Heart right ventricle (tissue), 16 donors: ENCODE data around the gene CSNK2A1. TPM values are rescaled to one million over a fixed set of nuclear protein-coding genes. Genes with fewer than 3 reads are reported as not detected.

ENCODE experiments used
- ATAC-seq, 8 donors: fragments of 200-7000 bp; cut with Tn5 transposase; one replicate each; pipeline ENCODE4 v1.9.1; 2020; ENCODE audit warnings: mild to moderate bottlenecking in 8 of 8, moderate library complexity in 8 of 8, moderate number of reproducible peaks in 1 of 8
- DNase-seq, 2 donors: peaks; one replicate each; pipeline ENCODE4 v3.0.0-alpha.2; 2020
- H3K27ac ChIP-seq, 10 donors: fragments of 200-600 bp; sonication (generic) in 2 of 10; one replicate each; pipeline versions ENCODE4 v1.5.0 to v1.8.0; 2020 to 2022; ENCODE audit warnings: mild to moderate bottlenecking in 3 of 10
- H3K27me3 ChIP-seq, 7 donors: fragments of 200-600 bp; one replicate each; pipeline ENCODE4 v1.8.0; 2021 to 2022; ENCODE audit warnings: mild to moderate bottlenecking in 2 of 7
- H3K36me3 ChIP-seq, 9 donors: fragments of 200-600 bp; sonication (generic) in 1 of 9; one replicate each; pipeline versions ENCODE4 v1.5.0 to v1.8.0; 2020 to 2022; ENCODE audit warnings: mild to moderate bottlenecking in 2 of 9
- H3K4me1 ChIP-seq, 9 donors: fragments of 200-600 bp; sonication (generic) in 1 of 9; one replicate each; pipeline versions ENCODE4 v1.5.0 to v1.8.0; 2020 to 2022; ENCODE audit warnings: mild to moderate bottlenecking in 4 of 9
- H3K4me3 ChIP-seq, 10 donors: fragments of 200-600 bp; sonication (generic) in 2 of 10; one replicate each; pipeline versions ENCODE4 v1.5.0 to v1.8.0; 2020 to 2022; ENCODE audit warnings: mild to moderate bottlenecking in 7 of 10, moderate library complexity in 2 of 10
- H3K9me3 ChIP-seq, 11 donors: fragments of 200-600 bp in 10 of 11; sonication (generic) in 2 of 11; one replicate each; pipeline versions ENCODE4 v1.5.0 to v1.8.0; 2013 to 2022; ENCODE audit warnings: mild to moderate bottlenecking in 2 of 11, control low read depth in 1 of 11, moderate library complexity in 1 of 11
- WGBS, 2 donors: extraction: QIAGEN DNeasy Blood & Tissue Kit; methylation state at CpG; one replicate each; pipeline ENCODE4 v1.1.7; 2013; ENCODE audit warnings: inconsistent platforms in 1 of 2; 5-methylcytosine and 5-hydroxymethylcytosine counted together
- intact Hi-C, 10 donors: fragments of 100-400 bp; cut with DNase I; formaldehyde crosslinking; loops; one replicate each; pipeline versions ENCODE4 v1.11.1 to v1.14.2; 2022
- polyA plus RNA-seq, 2 donors: library from polyadenylated mRNA; stranded (reverse); fragments of 200-250 nt; gene quantifications; one replicate each; pipeline ENCODE4 v1.2.3, GENCODE V29; 2013
- total RNA-seq, 10 donors: library from RNA; stranded (reverse); fragmentation: NEBNext Ultra II Directional in 3 of 10; extraction: Animal tissue kit (Norgen Biotek cat#: 25700) in 3 of 10; gene quantifications; one replicate each; pipeline versions ENCODE4 v1.2.1 to v1.2.4, GENCODE V29; 2021 to 2023
- TF ChIP-seq, protein P1 (sequence below), 9 donors: fragments of 200-600 bp; sonication (generic) in 2 of 9; IDR thresholded peaks; one replicate each; pipeline versions ENCODE4 v1.5.0 to v1.8.0; 2021 to 2022; ENCODE audit warnings: antibody characterized with exemption in 9 of 9, mild to moderate bottlenecking in 5 of 9, moderate library complexity in 1 of 9
- donor health status: Arrhythmogenic right ventricular cardiomyopathy.
- donor health status: ischemic (EF 13 %, LVEDD 7.1; RV severe dilation, severe dysfunction).
- donor health status: healthy with polysubstance abuse.
- donor health status: DM: no; HTN: yes; CAD: no.
- donor health status: DM: no; HTN: no; CAD: no.
- donor health status: ischemic (EF 25% LVEDD 6.9; RV normal size, moderate dysfunction).
- donor health status: ischemic (EF 25% LVEDD 5.7; RV mildly dilated, moderate dysfunction).
- donor health status: healthy.
- donor health status: DM: yes; HTN: yes; CAD: no.
- donor health status: Ischemic cardiomyopathy.
- donor health status: ischemic (EF 35%, LVEDD 5.7; RV mildly dilated, moderate dysfunction).
- donor health status: nonischemic (EF 11% LVEDD 7.7; RV severe dilation, severe dysfunction).
- donor health status: DM: yes; HTN: yes; CAD: no.
- donor health status: PGD.
- donor health status: ischemic (EF 29% LVEDD 5.4; RV normal size, mild dysfunction).
- donor health status: nonischemic (EF 23%, LVEDD 6.1; RV moderate dilation, normal function).

CSNK2A1 gene
- total and polyA plus RNA-seq, 12 donors, result 21.4 to 137 (median 125) TPM

DNA sequence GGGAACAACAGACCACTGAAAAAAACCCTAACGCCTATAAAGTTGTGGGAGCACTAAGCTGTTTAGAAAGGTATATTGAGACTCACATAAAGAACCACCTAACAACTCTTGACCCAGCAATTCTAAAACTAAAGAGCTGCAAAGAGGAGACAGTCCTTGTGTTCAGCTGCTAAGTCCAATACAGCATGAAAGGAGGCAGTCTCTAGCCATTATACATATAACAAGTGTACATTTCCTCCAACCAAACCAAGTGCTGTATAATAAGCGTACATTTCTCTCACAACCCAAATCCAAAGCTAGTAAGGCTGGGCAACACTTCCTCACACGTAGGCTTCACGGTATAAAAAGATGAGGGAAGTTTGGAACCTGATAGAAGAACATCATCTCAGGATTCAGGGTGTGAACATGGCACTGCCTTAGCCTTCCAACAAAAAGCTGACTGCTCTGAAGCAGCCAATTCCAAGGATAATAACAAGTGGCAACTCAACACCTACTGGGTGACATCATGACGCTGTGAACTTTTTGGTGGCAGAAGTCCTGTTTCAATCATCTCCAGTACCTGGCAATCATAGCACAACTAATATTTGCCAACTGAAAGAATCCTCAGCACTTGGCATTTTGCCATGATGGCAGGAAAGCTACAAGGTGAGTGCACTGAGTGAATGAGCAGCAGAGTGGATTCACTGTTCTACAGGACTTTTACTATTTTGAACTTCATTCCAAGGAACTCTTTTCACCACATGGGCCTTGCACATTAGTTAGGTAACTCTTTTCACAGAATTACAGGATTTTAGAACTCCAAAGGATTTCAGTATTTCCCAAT lies 97.9 kb downstream of the CSNK2A1 start:
- Histone ChIP-seq H3K4me1 (peaks cover 9 to 36% (median 24%) of the 10 kb centered on the region in 9 donors), H3K27me3 (no peaks in the 10 kb centered on the region), H3K27ac (peak overlapping the region in 3 of 10 donors; percentile 9 to 39 (median 25)), H3K9me3 (no peaks in the 10 kb centered on the region), H3K36me3 (peaks cover 0 to 74% (median 18%) of the 10 kb centered on the region in 9 donors), H3K4me3 (no peak overlapping the region)
- ATAC-seq (peak in 4 of 8 donors; percentile 7 to 42 (median 35)), DNase-seq (no peak)
- WGBS, 2 donors, result 64 to 67% methylated on average over 5 of the region's 5 CpGs
- TF ChIP-seq, protein P1, sequence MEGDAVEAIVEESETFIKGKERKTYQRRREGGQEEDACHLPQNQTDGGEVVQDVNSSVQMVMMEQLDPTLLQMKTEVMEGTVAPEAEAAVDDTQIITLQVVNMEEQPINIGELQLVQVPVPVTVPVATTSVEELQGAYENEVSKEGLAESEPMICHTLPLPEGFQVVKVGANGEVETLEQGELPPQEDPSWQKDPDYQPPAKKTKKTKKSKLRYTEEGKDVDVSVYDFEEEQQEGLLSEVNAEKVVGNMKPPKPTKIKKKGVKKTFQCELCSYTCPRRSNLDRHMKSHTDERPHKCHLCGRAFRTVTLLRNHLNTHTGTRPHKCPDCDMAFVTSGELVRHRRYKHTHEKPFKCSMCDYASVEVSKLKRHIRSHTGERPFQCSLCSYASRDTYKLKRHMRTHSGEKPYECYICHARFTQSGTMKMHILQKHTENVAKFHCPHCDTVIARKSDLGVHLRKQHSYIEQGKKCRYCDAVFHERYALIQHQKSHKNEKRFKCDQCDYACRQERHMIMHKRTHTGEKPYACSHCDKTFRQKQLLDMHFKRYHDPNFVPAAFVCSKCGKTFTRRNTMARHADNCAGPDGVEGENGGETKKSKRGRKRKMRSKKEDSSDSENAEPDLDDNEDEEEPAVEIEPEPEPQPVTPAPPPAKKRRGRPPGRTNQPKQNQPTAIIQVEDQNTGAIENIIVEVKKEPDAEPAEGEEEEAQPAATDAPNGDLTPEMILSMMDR (IDR thresholded peaks at IDR 0.05), result no peak
- intact Hi-C loops, result loop anchor here in 1 of 10 donors (2.0 kb wide), 1 partner anchor 15 kb away; no protein-coding TSS in a partner anchor

DNA sequence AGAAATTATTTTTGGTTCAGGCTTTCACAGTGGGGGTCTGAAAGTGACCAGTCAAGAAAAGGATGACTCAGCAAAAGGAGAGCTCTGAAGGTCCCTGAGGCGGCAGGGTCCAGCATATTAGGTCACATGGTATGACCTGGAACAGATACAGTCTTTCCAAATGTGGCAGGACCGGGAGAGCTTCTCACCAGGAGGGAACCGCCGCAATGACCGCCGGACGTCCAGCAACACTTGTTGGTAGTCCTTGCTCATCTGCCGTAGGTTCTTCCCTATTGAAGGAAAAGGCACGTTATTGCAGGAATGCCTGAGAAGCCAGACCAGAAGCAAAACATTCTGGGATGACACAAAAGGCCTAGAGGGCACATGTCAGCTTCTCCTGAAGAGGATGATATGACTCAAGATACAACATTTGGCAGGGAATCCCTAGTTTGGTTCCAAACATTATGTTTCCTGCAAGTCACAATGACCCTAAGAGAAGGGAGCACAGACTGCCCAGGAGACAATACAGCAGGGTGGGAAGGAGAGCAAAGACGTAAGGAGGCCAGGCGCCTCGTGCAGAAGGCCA lies 98.6 kb downstream of the CSNK2A1 start:
- TF ChIP-seq, protein P1 (IDR thresholded peaks at IDR 0.05), result no peak
- H3K27ac ChIP-seq, result peak overlapping the region in 7 of 10 donors; percentile 9 to 39 (median 27)
- peaks cover 0 to 76% (median 26%) of the 10 kb centered on the region in 9 donors for H3K36me3 ChIP-seq
- WGBS, 2 donors, result 45 to 46% methylated on average over 12 of the region's 12 CpGs
- no peaks in the 10 kb centered on the region for H3K9me3 ChIP-seq
- peak; percentile 52 to 72 (median 65) for ATAC-seq
- DNase-seq, result no peak
- no peaks in the 10 kb centered on the region for H3K27me3 ChIP-seq
- intact Hi-C loops, result loop anchor here in 1 of 10 donors (2.0 kb wide), 1 partner anchor 16 kb away; no protein-coding TSS in a partner anchor
- no peak overlapping the region for H3K4me3 ChIP-seq
- peaks cover 9 to 36% (median 23%) of the 10 kb centered on the region in 9 donors for H3K4me1 ChIP-seq

- H3K27ac ChIP-seq, result peak overlapping the region in 4 of 10 donors; percentile 25 to 39 (median 30)
- TF ChIP-seq, protein P1 (IDR thresholded peaks at IDR 0.05), result no peak
- WGBS, 2 donors, result 68 to 78% methylated on average over 3 of the region's 3 CpGs
- peaks cover 0 to 84% (median 33%) of the 10 kb centered on the region in 9 donors for H3K36me3 ChIP-seq
- DNase-seq (no peak), ATAC-seq (peak in 1 of 8 donors; percentile 19)
- peaks cover 9 to 39% (median 27%) of the 10 kb centered on the region in 9 donors for H3K4me1 ChIP-seq
- intact Hi-C loops, result loop anchor here in 1 of 10 donors (2.0 kb wide), 1 partner anchor 17 kb away; no protein-coding TSS in a partner anchor
- H3K9me3 ChIP-seq, result no peaks in the 10 kb centered on the region
- H3K4me3 ChIP-seq, result no peak overlapping the region
- no peaks in the 10 kb centered on the region for H3K27me3 ChIP-seq
Measured at GRCh38 chr20:444117-444516, 99.5 kb downstream of the CSNK2A1 start.

DNA sequence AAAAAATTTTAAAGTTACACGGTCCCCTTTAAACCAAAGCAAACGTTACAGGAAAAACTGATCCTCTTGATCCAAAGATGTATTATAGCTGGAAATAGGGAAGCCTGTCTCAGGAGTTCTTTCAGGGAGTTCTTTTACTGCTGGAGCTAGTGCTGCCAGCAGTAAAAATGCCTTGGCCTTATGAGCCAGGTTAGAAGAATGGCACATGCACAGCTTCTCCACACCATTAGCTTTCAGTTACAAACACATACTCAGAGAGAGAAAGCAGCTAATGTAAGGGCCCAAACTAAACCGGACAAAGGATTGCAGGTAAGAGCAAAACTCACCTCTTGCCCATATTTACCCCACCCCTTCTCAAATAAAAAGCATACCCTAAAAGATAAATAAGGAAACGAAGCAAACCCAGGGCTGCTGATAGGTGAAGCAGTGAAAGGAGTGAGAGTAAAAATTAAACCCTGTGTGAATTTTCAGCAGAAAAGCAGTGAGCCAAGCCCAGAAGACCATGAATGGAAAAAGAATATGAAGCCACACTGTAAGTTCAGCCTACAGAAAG lies 100.3 kb downstream of the CSNK2A1 start:
- intact Hi-C loops, result no loop called here
- no peak for ATAC-seq
- peaks cover 0 to 93% (median 41%) of the 10 kb centered on the region in 9 donors for H3K36me3 ChIP-seq
- H3K4me3 ChIP-seq, result no peak overlapping the region
- 91 to 94% methylated on average over 4 of the region's 4 CpGs for WGBS, 2 donors
- no peak overlapping the region for H3K27ac ChIP-seq
- no peak for DNase-seq
- H3K9me3 ChIP-seq, result no peaks in the 10 kb centered on the region
- peaks cover 9 to 48% (median 34%) of the 10 kb centered on the region in 9 donors for H3K4me1 ChIP-seq
- no peaks in the 10 kb centered on the region for H3K27me3 ChIP-seq
- TF ChIP-seq, protein P1 (IDR thresholded peaks at IDR 0.05), result no peak
